Cardiac muscle cell (in vitro differentiated cells and primary cell): ENCODE measurements around the gene TSPEAR. TPM values are rescaled to one million over a fixed set of nuclear protein-coding genes. Genes with fewer than 3 reads are reported as not detected.

Source experiments
- DNase-seq, 2 donors: peaks; one replicate each; pipeline versions ENCODE4 v3.0.0 to v3.0.0-alpha.2; 2010 to 2017; ENCODE audit warnings: low read depth in 1 of 2, low spot score in 1 of 2
- H3K27ac ChIP-seq: fragments of 200-600 bp; sonication (generic); 2 replicates; pipeline ENCODE4 v1.5.1; 2016
- H3K27me3 ChIP-seq: fragments of 200-600 bp; sonication (generic); 2 replicates; pipeline ENCODE4 v1.6.0; 2016; ENCODE audit warnings: control low read depth
- H3K36me3 ChIP-seq: fragments of 200-600 bp; sonication (generic); 2 replicates; pipeline ENCODE4 v1.5.1; 2016; ENCODE audit warnings: control low read depth
- H3K4me1 ChIP-seq: fragments of 200-600 bp; sonication (generic); 2 replicates; pipeline ENCODE4 v1.8.1; 2017; ENCODE audit warnings: low read depth, mild to moderate bottlenecking, mixed run types
- H3K4me3 ChIP-seq: fragments of 200-600 bp; sonication (generic); 2 replicates; pipeline ENCODE4 v1.5.1; 2016; ENCODE audit warnings: mild to moderate bottlenecking
- H3K9me3 ChIP-seq: fragments of 200-600 bp; sonication (generic); 2 replicates; pipeline ENCODE4 v1.5.1; 2017; ENCODE audit warnings: low read depth, mild to moderate bottlenecking, control low read depth
- CTCF ChIP-seq: IDR thresholded peaks from 2 replicates; pipeline ENCODE4 v1.5.1; 2012; ENCODE audit warnings: low read depth, mild to moderate bottlenecking, low read length
- polyA plus RNA-seq: library from polyadenylated mRNA; unstranded; fragments of >200 nt; fragmentation: Nextera tagmentation; extraction: Ambion mirVana; gene quantifications from 2 replicates; pipeline ENCODE4 v1.2.1, GENCODE V29; 2016
- total RNA-seq: library from RNA; depleted of rRNA; stranded (reverse); fragments of >200 nt; gene quantifications from 2 replicates; pipeline ENCODE4 v1.2.3, GENCODE V29; 2016

TSPEAR gene
- total and polyA plus RNA-seq, 2 experiments from 2014 or later: 2.8 to 3.4 TPM

GRCh38 chr21:44657635-44658540 is 53.5 kb downstream of the TSPEAR start, which contains the start of gene KRTAP12-3:
KRTAP12-3 (plus strand) TSS chr21:44657932; CDS start chr21:44657980, 48 bp downstream.
- no peak for DNase-seq
- TF ChIP-seq CTCF: no peak
- H3K27me3 ChIP-seq: no peaks in the 10 kb centered on the region
- no peaks in the 10 kb centered on the region for H3K36me3 ChIP-seq
- H3K9me3 ChIP-seq: no peaks in the 10 kb centered on the region
- H3K27ac ChIP-seq: no peak within 1 kb of the TSS
- H3K4me1 ChIP-seq: no peaks in the 10 kb centered on the region
- H3K4me3 ChIP-seq: no peak within 1 kb of the TSS

- Histone ChIP-seq H3K4me3 (no peak overlapping the region), H3K36me3 (no peaks in the 10 kb centered on the region)
Measured at GRCh38 chr21:44656868-44657267, 54.5 kb downstream of the TSPEAR start.

GRCh38 chr21:44654576-44655175 is 56.7 kb downstream of the TSPEAR start, which contains the start of gene KRTAP12-4:
KRTAP12-4 (minus strand) TSS chr21:44654659; CDS start chr21:44654614, 45 bp downstream.
- Histone ChIP-seq H3K27me3 (no peaks in the 10 kb centered on the region), H3K4me3 (no peak within 1 kb of the TSS), H3K9me3 (no peaks in the 10 kb centered on the region), H3K36me3 (no peaks in the 10 kb centered on the region), H3K4me1 (no peaks in the 10 kb centered on the region), H3K27ac (no peak within 1 kb of the TSS)
- TF ChIP-seq CTCF: no peak
- DNase-seq: no peak

More at GRCh38 chr21:44656868-44657267, 54.5 kb downstream of the TSPEAR start:
- no peak overlapping the region for H3K27ac ChIP-seq
- H3K4me1 ChIP-seq: no peaks in the 10 kb centered on the region
- H3K9me3 ChIP-seq: no peaks in the 10 kb centered on the region
- DNase-seq: no peak
- no peak for TF ChIP-seq CTCF
- no peaks in the 10 kb centered on the region for H3K27me3 ChIP-seq

- Histone ChIP-seq H3K4me1 (no peaks in the 10 kb centered on the region), H3K9me3 (no peaks in the 10 kb centered on the region), H3K36me3 (no peaks in the 10 kb centered on the region), H3K4me3 (no peak overlapping the region), H3K27ac (no peak overlapping the region), H3K27me3 (no peaks in the 10 kb centered on the region)
- no peak for DNase-seq
- no peak for TF ChIP-seq CTCF
Measured at GRCh38 chr21:44653656-44654575, 57.5 kb downstream of the TSPEAR start.

- Histone ChIP-seq H3K4me3 (no peak overlapping the region), H3K4me1 (no peaks in the 10 kb centered on the region), H3K36me3 (no peaks in the 10 kb centered on the region), H3K27me3 (no peaks in the 10 kb centered on the region), H3K9me3 (no peaks in the 10 kb centered on the region), H3K27ac (no peak overlapping the region)
- TF ChIP-seq CTCF: no peak
- DNase-seq: no peak
Measured at GRCh38 chr21:44653123-44653522, 58.2 kb downstream of the TSPEAR start.
